Activated CD8-positive, alpha-beta memory T cell treated with anti-CD3 and anti-CD28 coated beads for 36 hours (primary cell): Measurements from ENCODE around the gene CAPZA1. TPM values are rescaled to one million over a fixed set of nuclear protein-coding genes. Genes with fewer than 3 reads are reported as not detected.

Experiments used
- CTCF ChIA-PET: fragments of 350-600 bp; sonication (Branson Sonifier 250); formaldehyde crosslinking; loops from one replicate; lab custom pipeline; 2021; ENCODE audit warnings: antibody characterized with exemption; lab: Charles Lee
- POLR2A ChIA-PET: fragments of 350-600 bp; sonication (Branson Sonifier 250); formaldehyde crosslinking; loops from one replicate; lab custom pipeline; 2021; ENCODE audit warnings: antibody characterized with exemption; lab: Charles Lee
- total RNA-seq, 2 experiments: library from RNA; stranded (reverse); gene quantifications; one replicate each; pipeline ENCODE4 v1.2.3, GENCODE V29; 2021

CAPZA1 gene
- total RNA-seq, 2 experiments from 2014 or later = 257 to 261 TPM

DNA sequence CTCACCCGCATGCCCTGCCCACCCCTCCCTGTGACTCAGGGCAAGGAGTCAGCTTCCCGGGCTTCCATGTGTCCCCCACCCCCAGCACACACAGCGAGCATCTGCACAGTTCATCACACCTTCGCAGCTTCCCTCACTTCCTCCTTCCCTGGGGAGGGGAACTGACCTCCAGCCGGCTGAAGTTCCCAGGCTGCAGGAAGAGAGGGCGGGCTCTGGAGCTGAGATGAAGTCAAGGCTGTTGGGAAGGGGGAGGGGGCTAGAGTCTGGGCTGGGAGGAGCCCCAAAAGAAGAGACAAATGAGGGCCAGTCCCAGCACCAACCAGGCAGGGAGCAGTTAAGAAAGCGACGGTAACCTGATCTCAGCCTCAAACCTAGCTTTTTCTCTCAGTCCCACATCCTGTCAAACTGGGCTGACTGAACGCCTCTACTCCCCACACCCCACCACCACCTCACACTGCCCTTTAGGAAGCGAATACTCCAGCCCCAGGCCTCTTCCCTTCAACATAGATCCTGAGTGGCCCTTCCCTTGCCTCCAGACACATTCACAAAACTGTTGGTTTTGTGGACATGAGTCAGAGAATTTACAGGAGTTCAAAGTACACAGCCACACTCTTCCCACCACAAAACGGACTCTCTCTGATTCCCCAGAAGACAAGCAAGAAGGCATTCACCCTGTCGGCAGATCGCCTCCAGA, 85.4 kb downstream of the CAPZA1 start:
- CTCF ChIA-PET = interaction anchor here (0.9 to 2.8 kb wide), 5 partner anchors 10 to 314 kb away, joined by 3 to 18 read pairs (median 5); partner anchors contain the start of gene PPM1J
- POLR2A ChIA-PET = interaction anchor here (1.2 to 1.6 kb wide), 2 partner anchors 10 to 30 kb away, joined by 3 to 12 read pairs; partner anchors contain the start of genes MOV10 and PPM1J

DNA sequence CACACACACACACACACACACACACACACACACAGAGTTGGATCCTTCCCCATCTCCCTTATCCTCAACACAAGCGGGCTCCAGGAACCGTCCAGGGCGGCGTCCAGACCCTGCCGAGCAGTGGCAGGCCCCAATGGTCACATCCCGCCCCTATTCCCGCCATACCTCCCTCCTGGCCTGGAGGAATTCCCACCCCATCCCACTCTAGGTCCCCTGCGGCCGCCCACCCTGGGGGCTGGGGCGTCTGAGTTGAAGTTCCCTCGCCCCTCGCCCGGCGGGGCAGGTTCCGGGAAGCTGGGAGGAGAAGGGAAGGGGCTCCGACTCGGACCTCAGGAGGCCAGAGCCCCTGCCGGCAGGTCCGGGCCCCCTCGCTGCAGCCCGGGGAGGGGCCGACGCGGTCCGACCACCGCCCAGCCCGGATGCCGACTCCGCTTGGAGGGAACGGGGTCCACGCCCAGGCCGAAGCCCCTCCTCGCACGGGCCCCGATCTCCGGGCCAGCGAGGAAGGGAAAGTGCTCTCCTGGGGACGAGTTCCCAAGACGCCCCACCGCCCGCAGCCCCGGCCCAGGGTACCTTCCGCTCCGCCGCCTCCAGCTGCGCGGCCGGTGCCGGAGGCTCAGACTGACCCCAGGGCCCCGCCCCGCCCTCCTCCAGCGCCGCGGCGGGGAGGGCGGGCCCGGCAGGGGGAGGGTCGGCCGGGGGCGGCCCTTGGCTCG, 87.0 kb downstream of the CAPZA1 start, which contains the start of gene RHOC:
RHOC (minus strand) TSS at position 623 of the 716 bp plus-strand sequence. CDS start 3,328 bp downstream, outside the sequence.
- ChIA-PET CTCF (interaction anchor here (1.5 to 2.3 kb wide), 2 partner anchors 10 to 32 kb away, joined by 3 to 10 read pairs; partner anchors contain the start of gene MOV10), POLR2A (no interaction called here)

DNA sequence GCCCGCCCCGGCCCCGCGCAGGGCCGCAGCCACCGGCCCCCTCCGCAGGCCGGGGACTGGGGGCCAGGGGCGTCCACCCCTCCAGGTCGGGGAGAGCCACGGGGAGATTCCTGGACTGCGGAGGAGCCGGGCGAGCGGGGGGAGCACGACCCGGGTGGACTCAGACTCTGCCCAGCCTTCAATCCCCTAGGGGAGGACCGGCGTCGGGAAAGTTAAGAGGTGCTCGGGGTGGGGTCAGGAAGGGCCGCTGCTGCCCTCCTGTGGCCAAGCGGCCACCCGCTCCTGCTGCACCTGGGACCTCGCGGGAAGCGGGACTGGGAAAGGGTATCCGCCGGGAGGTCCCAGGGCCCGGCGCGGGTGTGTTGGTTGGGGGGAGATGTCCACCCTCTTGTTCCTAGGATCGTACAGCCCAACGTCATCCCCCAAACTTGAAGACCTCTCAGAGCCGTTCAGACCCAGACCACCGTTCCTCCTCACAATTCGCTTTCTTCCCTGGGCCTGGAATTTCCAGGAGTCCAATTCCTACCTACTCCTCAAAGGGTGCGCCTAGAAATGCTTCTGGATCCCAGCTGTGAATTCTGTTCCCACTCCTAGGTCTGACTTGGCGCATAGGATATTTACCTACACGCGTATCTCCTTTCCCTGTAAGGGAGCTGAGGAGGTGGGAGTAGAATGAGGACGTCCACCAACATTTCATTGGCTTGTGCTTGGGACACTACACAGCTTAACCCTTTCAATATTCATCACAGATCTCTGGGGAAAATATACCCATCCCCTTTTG, 87.8 kb downstream of the CAPZA1 start:
- ChIA-PET CTCF (interaction anchor here (0.5 to 2.3 kb wide), 9 partner anchors 9 to 429 kb away, joined by 3 to 10 read pairs (median 3); partner anchors contain the start of gene MOV10), POLR2A (no interaction called here)

DNA sequence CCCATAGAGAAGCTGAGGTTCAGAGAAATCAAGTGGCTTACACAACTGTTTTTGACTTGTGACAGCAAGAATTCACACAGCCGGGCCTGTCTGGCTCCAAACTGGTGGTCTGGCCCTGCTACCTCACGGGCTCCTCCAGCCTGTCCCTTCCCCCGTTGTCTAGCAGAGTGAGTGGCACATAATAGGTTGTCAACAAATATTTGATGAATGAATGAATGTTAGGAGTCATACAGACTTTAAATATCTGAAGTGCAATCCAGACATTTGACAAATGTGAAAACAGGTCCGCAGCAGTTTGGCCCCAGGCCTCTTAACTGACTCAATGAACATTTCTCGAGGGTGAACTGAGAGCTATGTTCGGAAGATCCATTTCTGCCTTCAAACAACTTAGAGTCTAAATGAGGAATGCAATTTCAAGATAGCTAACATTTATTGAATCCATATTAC, 88.4 kb downstream of the CAPZA1 start:
- ChIA-PET POLR2A (no interaction called here), CTCF (interaction anchor here (0.5 to 2.3 kb wide), 8 partner anchors 8 to 428 kb away, joined by 3 to 10 read pairs (median 4); partner anchors contain the start of gene MOV10)

DNA sequence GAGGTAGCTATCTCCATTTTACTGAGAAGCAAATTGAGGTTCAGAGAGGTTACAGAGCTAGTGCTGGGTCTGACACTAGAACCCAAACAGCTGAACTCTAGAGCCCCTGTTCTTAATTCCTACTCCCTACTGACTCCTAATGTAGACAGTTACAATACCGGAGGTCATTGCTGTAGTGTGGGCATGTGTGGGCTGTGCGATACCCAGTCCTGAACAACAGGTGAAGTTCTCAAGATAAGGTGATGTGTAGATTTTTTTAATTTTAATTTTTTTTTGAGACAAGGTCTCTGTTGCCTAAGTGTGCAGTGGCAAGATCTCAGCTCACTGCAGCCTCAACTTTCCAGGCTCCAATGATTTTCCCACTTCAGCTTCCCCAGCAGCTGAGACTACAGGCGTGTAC, 88.9 kb downstream of the CAPZA1 start:
- ChIA-PET POLR2A (no interaction called here), CTCF (interaction anchor here (0.5 to 2.3 kb wide), 7 partner anchors 8 to 317 kb away, joined by 3 to 10 read pairs (median 5); partner anchors contain the start of gene MOV10)

DNA sequence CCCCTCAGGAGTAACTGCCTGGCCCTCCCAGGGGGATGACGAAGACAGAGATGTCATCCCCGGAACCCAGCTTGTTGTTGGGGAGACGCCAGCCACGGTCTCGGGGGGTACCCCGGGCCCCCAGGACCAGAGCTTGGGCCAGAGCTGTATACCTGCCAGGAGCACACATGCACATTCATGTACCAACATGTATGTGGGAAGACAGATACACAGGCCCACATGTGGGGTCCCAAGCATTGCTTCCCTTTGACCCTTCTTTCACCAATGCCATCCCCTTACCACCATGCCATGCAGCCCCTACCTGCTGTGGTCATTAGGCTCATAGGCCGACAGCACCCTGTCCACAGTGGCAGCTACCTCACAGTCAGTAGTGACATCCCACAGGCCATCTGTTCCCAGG, 90.5 kb downstream of the CAPZA1 start:
- POLR2A ChIA-PET = no interaction called here

DNA sequence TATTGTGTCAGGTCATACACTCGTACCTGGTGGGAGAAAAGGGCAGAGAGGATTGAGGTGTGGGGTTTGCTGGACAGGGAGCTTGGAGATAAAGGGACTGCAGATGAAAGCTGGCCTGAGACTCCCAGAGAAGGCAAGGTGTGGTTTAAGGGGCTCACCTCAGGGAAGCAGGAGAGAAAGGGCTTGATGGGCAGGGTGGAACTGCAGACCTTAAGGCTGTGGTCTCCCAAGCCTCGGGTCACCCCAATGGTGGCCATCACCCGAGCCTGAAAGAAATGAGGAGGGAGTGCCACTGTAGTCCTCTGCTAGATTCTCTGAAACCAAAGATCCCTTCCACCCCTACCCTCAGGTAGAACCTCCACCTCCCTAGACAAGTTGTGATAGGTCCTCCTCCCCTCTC, 91.0 kb downstream of the CAPZA1 start:
- CTCF ChIA-PET = interaction anchor here (1.7 kb wide), 1 partner anchor 8 kb away, joined by 5 read pairs; no protein-coding TSS in a partner anchor

More for the DNA sequence above, 90.5 kb downstream of the CAPZA1 start:
- CTCF ChIA-PET = interaction anchor here (0.5 to 1.7 kb wide), 3 partner anchors 8 to 220 kb away, joined by 3 to 5 read pairs (median 4); partner anchors contain the start of gene MOV10

DNA sequence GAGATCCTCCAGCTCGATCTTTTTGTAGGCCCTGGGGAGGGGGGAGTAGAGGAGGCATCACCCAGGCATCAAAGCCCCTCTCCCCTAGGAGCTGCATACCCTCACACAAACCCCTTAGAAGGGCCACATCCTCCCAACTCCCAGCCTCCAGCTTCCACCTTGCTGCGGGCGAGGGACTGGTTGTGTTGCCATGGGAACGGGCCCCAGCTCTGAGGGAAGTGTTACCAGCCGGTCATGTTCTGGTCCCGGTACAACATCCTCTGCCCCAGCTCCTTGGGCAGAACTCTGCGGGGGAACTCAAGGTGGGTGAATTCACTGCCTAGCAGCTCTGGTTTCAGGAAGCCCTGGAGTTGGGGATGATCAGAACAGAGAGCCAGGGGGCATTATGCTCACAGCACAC, 91.4 kb downstream of the CAPZA1 start:
- POLR2A ChIA-PET = no interaction called here

More for the DNA sequence above, 91.0 kb downstream of the CAPZA1 start:
- POLR2A ChIA-PET = no interaction called here

DNA sequence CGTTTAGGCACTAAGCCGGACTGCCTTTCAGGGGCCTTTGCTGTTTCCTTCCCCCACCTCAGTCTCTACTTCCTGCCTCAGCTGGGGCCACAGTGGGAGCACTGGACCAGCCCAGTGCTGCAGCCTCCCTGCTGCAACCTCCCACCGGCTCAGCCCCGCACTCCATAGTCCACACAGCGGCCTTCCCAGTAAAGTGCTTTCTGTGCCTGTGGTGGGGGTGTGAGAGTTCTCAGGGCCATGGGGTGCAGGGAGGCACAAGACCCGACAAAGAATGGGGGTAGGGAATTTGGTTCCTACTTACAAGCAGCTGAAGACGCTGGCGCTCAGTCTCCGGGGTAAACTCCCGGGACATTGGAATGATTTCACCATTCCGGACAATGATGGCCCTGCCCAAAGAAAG, 92.0 kb downstream of the CAPZA1 start:
- ChIA-PET POLR2A (no interaction called here), CTCF (no interaction called here)

More for the DNA sequence above, 91.4 kb downstream of the CAPZA1 start:
- CTCF ChIA-PET = interaction anchor here (1.7 kb wide), 1 partner anchor 7 kb away, joined by 5 read pairs; no protein-coding TSS in a partner anchor

DNA sequence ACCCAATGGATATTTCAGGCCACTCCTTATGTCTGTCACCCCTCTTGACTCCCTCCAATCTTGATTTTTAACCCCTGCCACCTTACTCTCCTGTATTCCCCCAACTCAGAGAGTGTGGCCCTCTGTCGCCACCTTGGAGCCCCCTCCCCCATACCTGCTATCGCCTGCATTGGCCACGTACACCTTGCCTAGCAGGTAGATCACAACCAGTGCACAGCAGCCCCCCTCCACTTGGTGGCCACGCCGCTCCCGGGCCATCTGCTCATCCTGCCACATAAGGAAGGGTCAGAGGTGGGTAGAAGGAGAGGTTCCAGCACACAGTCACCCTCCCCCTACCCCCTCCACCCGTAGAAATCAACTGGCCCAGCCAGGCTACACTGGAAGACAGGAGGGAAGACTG, 92.6 kb downstream of the CAPZA1 start:
- POLR2A ChIA-PET = no interaction called here
- CTCF ChIA-PET = interaction anchor here (0.6 to 1.7 kb wide), 2 partner anchors 221 to 318 kb away, joined by 3 to 4 read pairs; no protein-coding TSS in a partner anchor

DNA sequence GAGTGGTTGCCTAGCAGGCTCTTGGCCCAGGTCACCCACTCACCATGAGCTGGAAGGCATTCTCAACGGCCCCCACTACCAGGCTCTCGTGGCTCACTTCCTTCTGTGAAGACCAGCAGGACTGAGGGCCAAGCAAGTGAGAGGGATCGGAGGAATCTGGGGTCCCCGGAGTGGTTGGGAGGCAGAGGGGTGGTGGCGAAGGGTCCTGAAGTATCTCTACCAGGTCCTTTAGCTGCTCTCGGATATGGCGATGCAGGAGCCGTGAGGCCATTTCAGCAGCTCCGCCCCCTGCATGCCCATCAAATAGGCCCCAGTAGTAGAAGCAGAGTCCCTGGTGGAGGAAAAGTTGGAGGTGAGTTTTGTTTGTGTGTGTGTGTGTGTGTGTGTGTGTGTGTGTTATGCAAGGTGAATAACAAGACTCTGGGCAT, 93.1 kb downstream of the CAPZA1 start:
- CTCF ChIA-PET = interaction anchor here (0.6 to 1.7 kb wide), 2 partner anchors 220 to 318 kb away, joined by 3 to 4 read pairs; no protein-coding TSS in a partner anchor
- POLR2A ChIA-PET = no interaction called here

DNA sequence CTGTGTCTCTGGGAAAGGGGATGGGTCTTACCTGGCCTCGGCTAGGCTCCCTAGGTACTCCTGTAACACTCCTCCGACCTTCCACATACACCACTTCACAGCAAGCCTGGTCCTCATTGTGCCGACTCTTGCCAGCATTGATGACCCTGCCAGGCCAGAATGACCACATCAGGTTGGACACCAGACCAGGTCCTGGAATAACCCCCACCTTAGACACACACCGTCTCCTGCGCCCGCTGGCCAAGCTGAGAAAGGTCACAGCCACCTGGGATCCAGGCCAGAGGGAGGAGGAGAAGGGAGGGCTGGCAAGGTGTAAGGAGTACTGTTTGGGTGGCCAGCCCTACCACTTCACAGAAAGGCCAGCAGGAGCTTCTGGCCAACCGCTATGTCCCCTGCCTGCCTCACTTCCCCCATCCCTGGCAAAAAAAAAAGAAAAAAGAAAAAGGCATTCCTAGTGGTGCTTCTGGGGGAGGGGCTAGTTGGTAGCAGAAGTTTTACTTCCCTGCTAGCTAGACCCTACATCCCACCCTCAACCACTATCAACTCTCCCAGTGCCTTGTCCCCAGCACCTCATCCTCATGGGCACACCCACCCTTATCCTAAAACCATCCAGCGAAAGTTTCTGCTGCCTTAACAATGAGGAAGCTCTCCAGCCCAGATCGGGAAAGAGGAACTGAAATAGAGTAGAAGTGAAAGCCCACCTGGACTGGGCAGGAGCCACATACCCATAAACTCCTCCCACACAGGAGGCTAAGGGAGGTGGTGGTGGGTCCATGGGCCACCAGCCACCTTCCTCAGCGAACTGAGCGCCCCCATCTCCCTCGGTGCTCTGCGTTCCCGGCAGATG, 94.1 kb downstream of the CAPZA1 start:
- POLR2A ChIA-PET = interaction anchor here (2.0 kb wide), 1 partner anchor 39 kb away, joined by 14 read pairs; the partner anchor contains the start of gene MOV10
- CTCF ChIA-PET = interaction anchor here (1.0 to 5.5 kb wide), 7 partner anchors 10 to 1684 kb away, joined by 3 to 37 read pairs (median 4); partner anchors contain the start of genes LRIG2 and MOV10

DNA sequence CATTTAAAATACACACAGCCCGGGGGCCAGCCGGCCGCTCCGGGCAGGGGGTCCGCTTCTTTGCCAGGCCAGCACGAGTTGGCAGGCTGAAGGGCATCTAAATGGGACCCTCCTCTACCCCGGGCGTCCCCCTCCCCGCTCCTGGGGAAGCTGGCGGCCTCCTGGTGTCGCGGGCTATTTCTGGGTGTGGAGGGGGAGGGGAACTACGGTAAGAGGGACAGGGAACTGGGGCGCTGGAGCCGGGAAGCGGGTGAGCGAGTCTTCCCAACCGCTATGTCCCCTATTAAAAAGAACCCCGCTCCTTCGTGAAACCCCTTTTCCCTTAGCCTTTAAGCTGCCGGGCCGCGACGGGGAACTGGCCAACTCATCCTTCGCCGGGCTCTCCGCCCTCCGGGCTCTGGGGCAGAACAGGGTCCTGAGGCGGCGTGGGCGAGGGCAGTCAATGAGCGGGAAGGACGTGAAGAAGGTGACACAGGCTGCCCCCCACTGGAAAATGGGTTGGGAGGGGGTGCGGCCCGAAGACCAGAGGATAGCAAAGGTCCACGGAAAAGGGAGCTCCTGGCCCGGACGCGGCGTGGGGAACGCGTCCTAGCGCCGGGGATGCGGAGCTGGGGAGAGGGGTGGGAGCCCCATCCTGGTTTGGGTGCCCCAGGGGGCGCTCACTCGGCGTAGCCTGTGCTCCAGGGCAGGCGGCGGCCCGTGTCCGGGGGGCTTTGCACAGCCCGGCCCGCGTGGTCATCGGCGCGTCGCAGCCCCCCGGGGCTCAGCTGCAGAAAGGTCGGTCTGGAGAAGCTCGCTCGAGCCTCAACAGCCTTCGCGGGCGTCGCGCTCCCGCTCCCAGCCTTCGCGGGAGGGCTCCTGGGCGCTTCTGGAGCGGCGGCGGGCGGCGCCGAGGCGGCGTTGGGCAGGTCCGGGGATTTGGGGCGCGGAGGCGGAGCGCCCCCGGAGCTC, 95.0 kb downstream of the CAPZA1 start:
- CTCF ChIA-PET = interaction anchor here (0.6 to 5.5 kb wide), 16 partner anchors 11 to 1684 kb away, joined by 3 to 37 read pairs (median 4); partner anchors contain the start of genes LRIG2 and MOV10
- POLR2A ChIA-PET = interaction anchor here (0.6 to 2.0 kb wide), 6 partner anchors 10 to 358 kb away, joined by 3 to 14 read pairs (median 4); partner anchors contain the start of genes LRIG2, MOV10 and SLC16A1

DNA sequence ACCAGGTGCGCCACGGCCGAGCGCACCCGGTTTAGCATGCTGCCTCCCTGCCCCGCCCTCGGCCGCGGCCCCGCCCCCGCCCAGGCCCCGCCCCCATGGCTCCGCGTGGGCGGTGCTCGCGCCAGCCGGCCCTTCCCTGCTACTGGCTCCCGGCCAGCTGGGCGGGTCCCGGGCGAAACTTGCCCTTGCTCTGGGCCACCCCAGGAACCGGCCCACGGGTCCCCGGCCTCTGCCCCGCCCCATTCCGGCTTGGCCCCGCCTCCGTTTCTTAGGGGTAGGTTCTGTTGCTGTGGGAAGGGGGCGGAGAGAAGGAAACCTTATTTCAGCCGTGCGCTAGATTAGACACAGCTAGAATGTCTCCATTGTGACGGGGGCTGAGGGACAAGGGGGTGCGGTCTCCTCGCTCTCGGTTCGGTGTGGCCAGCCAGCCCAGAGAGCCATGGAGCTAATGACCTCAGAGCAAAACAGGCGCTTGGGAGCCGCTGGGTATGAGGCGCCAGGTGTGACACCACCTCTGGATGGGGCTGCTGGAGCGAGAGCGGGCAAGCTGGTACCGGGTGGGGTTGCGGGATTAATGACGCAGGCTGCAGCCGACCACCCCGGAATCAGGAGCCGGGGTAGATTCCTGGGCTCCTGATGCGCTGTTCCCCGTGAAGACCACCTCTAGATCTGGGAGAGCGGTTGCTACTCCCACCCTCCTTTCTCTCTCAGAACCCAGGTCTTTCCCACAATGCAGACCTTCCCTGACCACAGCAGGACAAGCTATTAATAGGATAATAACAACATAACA, 95.8 kb downstream of the CAPZA1 start, which contains the start of gene PPM1J:
PPM1J (minus strand) TSS at position 69 of the 790 bp plus-strand sequence; CDS start at position 38, 31 bp downstream.
- POLR2A ChIA-PET = interaction anchor here (0.6 to 2.0 kb wide), 6 partner anchors 10 to 357 kb away, joined by 3 to 14 read pairs (median 4); partner anchors contain the start of genes LRIG2, MOV10 and SLC16A1
- CTCF ChIA-PET = interaction anchor here (0.6 to 5.5 kb wide), 25 partner anchors 8 to 357 kb away, joined by 3 to 37 read pairs (median 4); partner anchors contain the start of genes LRIG2, MOV10 and RHOC
